ENCODE measurements around the gene STK40.

- TF ChIP-seq, protein P1, sequence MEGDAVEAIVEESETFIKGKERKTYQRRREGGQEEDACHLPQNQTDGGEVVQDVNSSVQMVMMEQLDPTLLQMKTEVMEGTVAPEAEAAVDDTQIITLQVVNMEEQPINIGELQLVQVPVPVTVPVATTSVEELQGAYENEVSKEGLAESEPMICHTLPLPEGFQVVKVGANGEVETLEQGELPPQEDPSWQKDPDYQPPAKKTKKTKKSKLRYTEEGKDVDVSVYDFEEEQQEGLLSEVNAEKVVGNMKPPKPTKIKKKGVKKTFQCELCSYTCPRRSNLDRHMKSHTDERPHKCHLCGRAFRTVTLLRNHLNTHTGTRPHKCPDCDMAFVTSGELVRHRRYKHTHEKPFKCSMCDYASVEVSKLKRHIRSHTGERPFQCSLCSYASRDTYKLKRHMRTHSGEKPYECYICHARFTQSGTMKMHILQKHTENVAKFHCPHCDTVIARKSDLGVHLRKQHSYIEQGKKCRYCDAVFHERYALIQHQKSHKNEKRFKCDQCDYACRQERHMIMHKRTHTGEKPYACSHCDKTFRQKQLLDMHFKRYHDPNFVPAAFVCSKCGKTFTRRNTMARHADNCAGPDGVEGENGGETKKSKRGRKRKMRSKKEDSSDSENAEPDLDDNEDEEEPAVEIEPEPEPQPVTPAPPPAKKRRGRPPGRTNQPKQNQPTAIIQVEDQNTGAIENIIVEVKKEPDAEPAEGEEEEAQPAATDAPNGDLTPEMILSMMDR (conservative IDR thresholded peaks at IDR 0.05; ENCODE audit: low read length) = no peak
- TF ChIP-seq EZH2phosphoT487 (IDR thresholded peaks at IDR 0.05; ENCODE audit: borderline replicate concordance, low read depth, low read length) = no peak
Observed at GRCh38 chr1:36328088-36328480, 57.6 kb downstream of the STK40 start.

Measured in OCI-LY7 (cell line).